VCaP (cell line): ENCODE measurements around the gene PRKD3.
"Not testable (repeated sequence)": the region's sequence is repeated elsewhere in the genome, so short reads cannot be mapped to it uniquely, and the experiment has no call there.

ENCODE experiments used
- H3K27ac ChIP-seq: fragments of 450-650 bp; 2 replicates; pipeline ENCODE4 v1.5.1; 2017
- TF ChIP-seq, protein P1 (sequence below): fragments of 450-650 bp; conservative IDR thresholded peaks from 2 replicates; pipeline ENCODE4 v1.5.1; 2017; ENCODE audit warnings: mild to moderate bottlenecking, moderate library complexity

Gene PRKD3

DNA sequence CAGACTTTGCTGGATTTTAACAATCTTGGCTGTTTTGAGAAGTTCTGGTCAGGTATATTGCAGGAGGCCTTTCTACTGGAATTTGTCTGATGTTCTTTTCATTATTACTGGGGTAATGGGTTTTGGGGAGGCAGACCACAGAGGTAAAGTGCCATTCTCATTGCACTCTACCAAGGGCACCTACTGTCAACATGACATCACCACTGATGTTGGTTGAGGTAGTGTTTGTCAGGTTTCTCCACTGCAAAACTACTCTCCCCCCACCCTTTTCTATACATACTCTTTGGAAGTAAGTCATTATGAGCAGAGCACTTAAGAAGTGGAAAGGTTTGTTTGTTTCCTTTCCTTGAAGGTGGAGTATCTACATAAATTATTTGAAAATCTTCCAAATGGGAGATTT, 27.0 kb downstream of the PRKD3 start:
- no peak overlapping the region for H3K27ac ChIP-seq
- TF ChIP-seq, protein P1, sequence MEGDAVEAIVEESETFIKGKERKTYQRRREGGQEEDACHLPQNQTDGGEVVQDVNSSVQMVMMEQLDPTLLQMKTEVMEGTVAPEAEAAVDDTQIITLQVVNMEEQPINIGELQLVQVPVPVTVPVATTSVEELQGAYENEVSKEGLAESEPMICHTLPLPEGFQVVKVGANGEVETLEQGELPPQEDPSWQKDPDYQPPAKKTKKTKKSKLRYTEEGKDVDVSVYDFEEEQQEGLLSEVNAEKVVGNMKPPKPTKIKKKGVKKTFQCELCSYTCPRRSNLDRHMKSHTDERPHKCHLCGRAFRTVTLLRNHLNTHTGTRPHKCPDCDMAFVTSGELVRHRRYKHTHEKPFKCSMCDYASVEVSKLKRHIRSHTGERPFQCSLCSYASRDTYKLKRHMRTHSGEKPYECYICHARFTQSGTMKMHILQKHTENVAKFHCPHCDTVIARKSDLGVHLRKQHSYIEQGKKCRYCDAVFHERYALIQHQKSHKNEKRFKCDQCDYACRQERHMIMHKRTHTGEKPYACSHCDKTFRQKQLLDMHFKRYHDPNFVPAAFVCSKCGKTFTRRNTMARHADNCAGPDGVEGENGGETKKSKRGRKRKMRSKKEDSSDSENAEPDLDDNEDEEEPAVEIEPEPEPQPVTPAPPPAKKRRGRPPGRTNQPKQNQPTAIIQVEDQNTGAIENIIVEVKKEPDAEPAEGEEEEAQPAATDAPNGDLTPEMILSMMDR, result no peak

DNA sequence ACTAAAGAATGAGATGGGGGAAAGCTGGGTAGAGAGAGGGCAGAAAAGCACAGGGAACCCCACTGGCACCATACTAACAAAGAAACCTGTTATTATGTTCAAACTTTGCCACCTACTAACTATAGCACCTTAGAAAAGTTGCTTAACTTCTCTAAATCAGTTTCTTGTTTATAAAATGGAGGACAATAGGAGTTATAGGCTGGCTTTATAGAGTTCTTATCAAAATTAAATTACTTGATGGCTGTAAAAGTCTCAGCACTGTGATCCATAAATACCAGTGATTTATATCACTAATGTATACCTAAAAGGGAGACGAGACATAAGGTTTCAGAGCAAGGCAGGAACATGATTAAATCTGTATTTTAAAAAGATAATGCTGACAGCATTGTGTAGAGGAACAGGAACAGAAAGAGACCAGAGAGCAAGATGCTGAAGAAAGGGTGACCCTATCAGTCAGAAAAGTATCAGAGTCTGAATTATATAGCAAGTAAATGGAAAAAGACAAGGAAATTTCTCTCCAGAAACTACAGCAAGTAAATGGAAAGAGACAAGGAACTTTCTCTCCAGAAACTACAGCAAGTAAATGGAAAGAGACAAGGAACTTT, 29.1 kb downstream of the PRKD3 start:
- H3K27ac ChIP-seq, result no peak overlapping the region
- TF ChIP-seq, protein P1, result no peak

DNA sequence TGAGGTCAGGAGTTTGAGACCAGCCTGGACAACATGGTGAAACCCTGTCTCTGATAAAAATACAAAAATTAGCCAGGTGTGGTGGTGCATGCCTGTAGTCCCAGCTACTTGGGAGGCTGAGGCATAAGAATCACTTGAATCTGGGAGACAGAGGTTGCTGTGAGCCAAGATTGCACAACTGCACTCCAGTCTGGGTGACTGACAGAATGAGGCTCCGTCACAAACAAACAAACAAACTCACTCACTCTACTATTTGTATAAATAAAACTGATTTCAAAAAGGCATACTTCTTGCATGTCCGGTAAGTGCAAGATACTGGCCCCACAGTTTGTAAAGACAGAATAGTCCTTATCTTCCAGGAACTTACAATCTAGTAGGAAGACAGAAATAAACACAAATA, 29.8 kb downstream of the PRKD3 start:
- H3K27ac ChIP-seq, result not testable (repeated sequence)

DNA sequence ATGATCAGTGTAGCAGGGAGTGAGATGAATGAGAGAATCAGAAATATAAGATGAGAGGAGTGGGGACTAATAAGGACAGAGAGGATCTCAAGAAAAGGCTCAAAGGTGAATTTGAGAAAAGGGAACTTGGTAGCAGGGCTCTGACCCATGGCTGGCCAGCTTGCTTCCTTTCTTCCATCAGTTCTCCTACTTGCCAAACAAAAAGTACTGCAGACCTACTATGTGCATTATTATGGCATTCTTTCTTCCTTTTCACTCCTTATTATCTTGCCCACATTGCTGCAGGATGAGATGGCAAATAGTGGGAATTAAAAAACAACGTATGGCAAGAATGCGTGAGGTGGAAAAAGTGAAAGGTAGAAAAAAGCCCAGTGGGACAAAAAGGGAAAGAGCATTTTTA, 33.0 kb downstream of the PRKD3 start:
- TF ChIP-seq, protein P1, result no peak
- no peak overlapping the region for H3K27ac ChIP-seq

DNA sequence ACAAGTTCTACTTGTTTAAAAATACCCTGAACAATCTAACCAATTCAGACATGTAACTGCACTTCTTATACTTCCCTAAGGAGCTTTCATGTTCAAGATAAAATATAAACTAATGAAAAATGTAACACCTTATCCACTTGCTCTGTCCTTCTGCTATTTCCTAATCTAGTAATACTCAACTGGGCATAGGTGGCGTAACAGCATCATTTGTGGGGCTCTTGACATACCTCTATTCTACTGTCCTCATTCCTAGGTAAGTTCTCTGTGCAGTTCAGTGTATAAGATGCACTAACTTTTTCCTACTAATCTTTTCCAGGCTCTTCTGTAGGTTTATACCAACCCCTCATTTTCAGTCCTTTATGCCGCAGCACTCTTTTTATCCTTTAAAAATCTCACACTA, 36.7 kb downstream of the PRKD3 start:
- TF ChIP-seq, protein P1, result peak; percentile 49
- H3K27ac ChIP-seq, result no peak overlapping the region

DNA sequence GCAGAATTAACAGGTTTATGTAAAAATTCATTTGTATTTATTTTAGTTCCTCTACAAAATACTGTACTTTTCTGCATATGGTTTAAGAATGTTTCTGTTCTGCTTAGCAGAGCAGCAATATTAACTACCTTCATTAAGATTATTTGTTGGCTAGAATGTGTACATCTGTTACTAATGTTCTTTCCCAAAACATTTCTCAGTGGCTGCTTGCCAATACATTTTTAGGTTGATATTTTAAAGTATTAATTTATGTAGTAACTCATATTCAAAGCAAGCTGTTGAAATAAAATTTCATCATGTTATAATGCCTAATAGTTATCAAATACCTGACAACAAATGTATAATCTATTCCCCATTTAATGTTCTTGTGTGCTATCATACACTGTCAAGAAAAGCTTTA, 40.3 kb downstream of the PRKD3 start:
- TF ChIP-seq, protein P1, result no peak
- no peak overlapping the region for H3K27ac ChIP-seq

DNA sequence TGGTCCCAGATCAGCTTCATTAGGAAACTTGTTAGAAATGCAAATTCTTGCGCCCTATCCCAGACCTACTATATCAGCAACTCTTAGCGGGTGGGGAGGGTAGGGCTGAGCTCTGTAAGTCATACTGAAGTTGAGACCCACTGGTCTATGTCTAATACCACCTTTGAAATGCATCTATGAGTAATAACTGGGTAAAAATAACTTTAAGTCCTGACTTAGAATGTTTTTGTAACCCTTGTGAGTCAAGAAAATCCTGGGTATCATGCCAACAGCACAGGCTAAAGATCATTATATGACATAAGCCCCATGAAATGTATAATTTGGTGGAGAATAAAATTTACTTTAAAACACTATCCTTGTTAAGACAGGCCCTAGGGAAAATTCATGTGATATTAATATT, 41.4 kb downstream of the PRKD3 start:
- TF ChIP-seq, protein P1, result no peak
- H3K27ac ChIP-seq, result no peak overlapping the region

DNA sequence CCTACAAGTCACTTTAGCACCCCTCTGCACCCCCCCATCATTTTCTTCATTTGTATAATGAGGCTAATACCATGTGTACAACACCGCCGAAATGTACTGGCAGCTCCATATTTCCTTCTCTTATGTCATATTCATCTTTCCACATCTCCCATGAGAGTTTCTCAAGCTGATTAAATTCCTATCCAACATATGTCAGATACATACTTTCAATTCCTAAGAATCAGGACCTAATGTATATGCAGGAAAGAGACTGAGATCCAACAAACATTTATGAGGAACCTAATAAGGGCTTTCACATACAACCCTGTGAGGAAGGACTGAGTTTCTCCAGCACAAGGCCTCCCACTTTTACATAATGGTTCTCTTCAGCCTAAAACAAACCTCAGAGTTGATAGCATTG, 41.9 kb downstream of the PRKD3 start:
- H3K27ac ChIP-seq, result no peak overlapping the region
- TF ChIP-seq, protein P1, result no peak
